GM12873 (cell line): ENCODE measurements around the gene IFNA13.

Experiments used
- CTCF ChIP-seq: IDR thresholded peaks from 2 replicates; pipeline ENCODE4 v1.5.1; 2012; ENCODE audit warnings: low read depth, mild to moderate bottlenecking, moderate library complexity, low read length, control low read depth; ENCODE audit not compliant: insufficient read depth; ENCODE audit errors: missing control alignments

IFNA13 gene

GRCh38 chr9:21385131-21385670, 17.3 kb upstream of the IFNA13 start, which contains the start of gene IFNA2:
TSS of gene IFNA2 (minus strand) at chr9:21385398. CDS start at chr9:21385329, 69 bp downstream.
- no peak for TF ChIP-seq CTCF

GRCh38 chr9:21383627-21384026, 15.8 kb upstream of the IFNA13 start:
- TF ChIP-seq CTCF = no peak

GRCh38 chr9:21381448-21382339, 13.8 kb upstream of the IFNA13 start:
- TF ChIP-seq CTCF = no peak

GRCh38 chr9:21362287-21362686, 5.6 kb downstream of the IFNA13 start:
- TF ChIP-seq CTCF = no peak

- no peak for TF ChIP-seq CTCF
Observed at GRCh38 chr9:21357479-21358460, 10.1 kb downstream of the IFNA13 start.

- no peak for TF ChIP-seq CTCF
Observed at GRCh38 chr9:21350787-21351186, 17.1 kb downstream of the IFNA13 start, which contains the start of gene IFNA6. TSS of gene IFNA6 (minus strand) at chr9:21350887. CDS start at chr9:21350887, 0 bp downstream.
